Vagina (tissue), 2 donors: ENCODE results near the gene STN1.

Experiments used
- CTCF ChIP-seq, 3 experiments: fragments of 450-650 bp in 2 of 3; fragments of 200-600 bp in 1 of 3; sonication (generic) in 1 of 3; IDR thresholded peaks; one replicate each; pipeline ENCODE4 v1.5.1; 2017 to 2019; ENCODE audit warnings: antibody characterized with exemption in 3 of 3, mild to moderate bottlenecking in 2 of 3, moderate library complexity in 2 of 3
- POLR2A ChIP-seq, 2 donors: fragments of 450-650 bp; IDR thresholded peaks; one replicate each; pipeline ENCODE4 v1.6.1; 2017; ENCODE audit warnings: antibody characterized with exemption in 2 of 2, mild to moderate bottlenecking in 2 of 2, moderate library complexity in 2 of 2
- POLR2AphosphoS5 ChIP-seq, 2 donors: sonication (generic); formaldehyde crosslinking; IDR thresholded peaks; one replicate each; pipeline ENCODE4 v1.9.0; 2017; ENCODE audit warnings: antibody characterized with exemption in 2 of 2, mild to moderate bottlenecking in 2 of 2, low read depth in 1 of 2; ENCODE audit not compliant: insufficient read depth in 1 of 2

- TF ChIP-seq POLR2A (IDR thresholded peaks at IDR 0.05) (no peak), CTCF (IDR thresholded peaks at IDR 0.05) (no peak), POLR2AphosphoS5 (IDR thresholded peaks at IDR 0.05; ENCODE audit: insufficient read depth in 1 of 2, low read depth in 1 of 2) (no peak)
Measured at GRCh38 chr10:103896225-103896624, 21.8 kb downstream of the STN1 start.
